NCI-H1417 (cell line): ENCODE measurements around the gene MAGEA8.
"Not testable (repeated sequence)": the region's sequence is repeated elsewhere in the genome, so short reads cannot be mapped to it uniquely, and the experiment has no call there.

Experiments used
- DNase-seq, 3 experiments: peaks; one replicate each; lab custom pipeline; 2025; lab: John Stamatoyannopoulos, UW

MAGEA8 gene

GRCh38 chrX:149903889-149904748 is 23.1 kb downstream of the MAGEA8 start:
- no peak for DNase-seq

- DNase-seq, result no peak
These were observed 27.3 kb downstream of the MAGEA8 start for GRCh38 chrX:149908308-149908707.

GRCh38 chrX:149908727-149909126 is 27.7 kb downstream of the MAGEA8 start:
- no peak for DNase-seq

- no peak for DNase-seq
These were observed 28.6 kb downstream of the MAGEA8 start for GRCh38 chrX:149909324-149910177.

GRCh38 chrX:149910178-149910695 is 29.3 kb downstream of the MAGEA8 start:
- DNase-seq, result peak; percentile 4 to 44 (median 38)

GRCh38 chrX:149916745-149917392 is 35.9 kb downstream of the MAGEA8 start:
- no peak for DNase-seq

- DNase-seq, result not testable (repeated sequence)
These were observed 42.9 kb downstream of the MAGEA8 start for GRCh38 chrX:149923836-149924235.

- DNase-seq, result not testable (repeated sequence)
These were observed 43.5 kb downstream of the MAGEA8 start for GRCh38 chrX:149924434-149924833.

GRCh38 chrX:149927245-149927963 is 46.4 kb downstream of the MAGEA8 start:
- not testable (repeated sequence) for DNase-seq

GRCh38 chrX:149927964-149928258 is 46.9 kb downstream of the MAGEA8 start:
- DNase-seq, result not testable (repeated sequence)

- DNase-seq, result not testable (repeated sequence)
These were observed 47.7 kb downstream of the MAGEA8 start for GRCh38 chrX:149928635-149929034.

- DNase-seq, result not testable (repeated sequence)
These were observed 48.4 kb downstream of the MAGEA8 start, which contains the start of gene HSFX4 for GRCh38 chrX:149929400-149929799. Gene HSFX4 (plus strand): TSS chrX:149929573. CDS start chrX:149929645, 72 bp downstream.

GRCh38 chrX:149931355-149931754 is 50.4 kb downstream of the MAGEA8 start:
- DNase-seq, result not testable (repeated sequence)

- not testable (repeated sequence) for DNase-seq
These were observed 51.2 kb downstream of the MAGEA8 start for GRCh38 chrX:149932150-149932549.

GRCh38 chrX:149932970-149933369 is 52.0 kb downstream of the MAGEA8 start:
- DNase-seq, result not testable (repeated sequence)

GRCh38 chrX:149933547-149933946 is 52.6 kb downstream of the MAGEA8 start:
- not testable (repeated sequence) for DNase-seq
